Loucy (cell line): ENCODE measurements around the gene MET.

Experiments used
- H2AFZ ChIP-seq: fragments of 200-600 bp; sonication (generic); 2 replicates; pipeline ENCODE4 v1.6.0; 2016; ENCODE audit warnings: antibody characterized with exemption, mild to moderate bottlenecking, low read length, moderate library complexity
- H3F3A ChIP-seq: fragments of 200-600 bp; 2 replicates; pipeline ENCODE4 v1.6.0; 2016; ENCODE audit warnings: antibody characterized with exemption, low read depth, mild to moderate bottlenecking
- H3K27me3 ChIP-seq: fragments of 200-600 bp; sonication (generic); 2 replicates; pipeline ENCODE4 v1.6.1; 2014; ENCODE audit warnings: low read length, mild to moderate bottlenecking; ENCODE audit not compliant: insufficient read depth, poor library complexity, severe bottlenecking
- H3K36me3 ChIP-seq: fragments of 200-600 bp; sonication (generic); 2 replicates; pipeline ENCODE4 v1.6.1; 2016; ENCODE audit warnings: low read length; ENCODE audit not compliant: insufficient read depth
- H3K4me1 ChIP-seq: fragments of 200-600 bp; sonication (generic); 2 replicates; pipeline ENCODE4 v1.5.1; 2014; ENCODE audit warnings: low read length, mild to moderate bottlenecking; ENCODE audit not compliant: insufficient read depth, poor library complexity, severe bottlenecking
- H3K4me2 ChIP-seq: fragments of 200-600 bp; sonication (generic); 2 replicates; pipeline ENCODE4 v1.6.0; 2014; ENCODE audit warnings: antibody characterized with exemption, low read length, low read depth, mild to moderate bottlenecking; ENCODE audit not compliant: poor library complexity, severe bottlenecking
- H3K4me3 ChIP-seq: fragments of 200-600 bp; sonication (generic); 2 replicates; pipeline ENCODE4 v1.5.1; 2014; ENCODE audit warnings: low read length, mild to moderate bottlenecking, mixed read lengths; ENCODE audit not compliant: poor library complexity, severe bottlenecking
- H3K79me2 ChIP-seq: fragments of 200-600 bp; sonication (generic); 2 replicates; pipeline ENCODE4 v1.6.1; 2014; ENCODE audit warnings: low read length; ENCODE audit not compliant: insufficient read depth
- H3K9ac ChIP-seq: fragments of 200-600 bp; sonication (generic); 2 replicates; pipeline ENCODE4 v1.6.0; 2014; ENCODE audit warnings: mild to moderate bottlenecking, low read depth, low read length, moderate library complexity; ENCODE audit not compliant: poor library complexity, severe bottlenecking
- H3K9me2 ChIP-seq: fragments of 200-600 bp; sonication (generic); replicated peaks from 2 replicates; pipeline ENCODE4 v1.6.1; 2016; ENCODE audit warnings: low read depth, low read length, mixed read lengths
- H3K9me3 ChIP-seq: fragments of 200-600 bp; sonication (generic); 2 replicates; pipeline ENCODE4 v1.6.1; 2014; ENCODE audit warnings: mild to moderate bottlenecking, antibody characterized with exemption, low read length, low read depth; ENCODE audit not compliant: insufficient read depth
- H4K20me1 ChIP-seq: fragments of 200-600 bp; sonication (generic); 2 replicates; pipeline ENCODE4 v1.6.0; 2014; ENCODE audit warnings: antibody characterized with exemption, low read length, mild to moderate bottlenecking; ENCODE audit not compliant: insufficient read depth, poor library complexity, severe bottlenecking
- EZH2phosphoT487 ChIP-seq: fragments of 200-600 bp; IDR thresholded peaks from 2 replicates; pipeline ENCODE4 v1.6.1; 2018; ENCODE audit warnings: antibody characterized with exemption, mild to moderate bottlenecking, moderate library complexity, borderline replicate concordance
- TF ChIP-seq, protein P1 (sequence below): fragments of 200-600 bp; sonication (generic); conservative IDR thresholded peaks from 2 replicates; pipeline ENCODE4 v1.5.1; 2014; ENCODE audit warnings: mild to moderate bottlenecking, antibody characterized with exemption, low read length

MET gene

DNA sequence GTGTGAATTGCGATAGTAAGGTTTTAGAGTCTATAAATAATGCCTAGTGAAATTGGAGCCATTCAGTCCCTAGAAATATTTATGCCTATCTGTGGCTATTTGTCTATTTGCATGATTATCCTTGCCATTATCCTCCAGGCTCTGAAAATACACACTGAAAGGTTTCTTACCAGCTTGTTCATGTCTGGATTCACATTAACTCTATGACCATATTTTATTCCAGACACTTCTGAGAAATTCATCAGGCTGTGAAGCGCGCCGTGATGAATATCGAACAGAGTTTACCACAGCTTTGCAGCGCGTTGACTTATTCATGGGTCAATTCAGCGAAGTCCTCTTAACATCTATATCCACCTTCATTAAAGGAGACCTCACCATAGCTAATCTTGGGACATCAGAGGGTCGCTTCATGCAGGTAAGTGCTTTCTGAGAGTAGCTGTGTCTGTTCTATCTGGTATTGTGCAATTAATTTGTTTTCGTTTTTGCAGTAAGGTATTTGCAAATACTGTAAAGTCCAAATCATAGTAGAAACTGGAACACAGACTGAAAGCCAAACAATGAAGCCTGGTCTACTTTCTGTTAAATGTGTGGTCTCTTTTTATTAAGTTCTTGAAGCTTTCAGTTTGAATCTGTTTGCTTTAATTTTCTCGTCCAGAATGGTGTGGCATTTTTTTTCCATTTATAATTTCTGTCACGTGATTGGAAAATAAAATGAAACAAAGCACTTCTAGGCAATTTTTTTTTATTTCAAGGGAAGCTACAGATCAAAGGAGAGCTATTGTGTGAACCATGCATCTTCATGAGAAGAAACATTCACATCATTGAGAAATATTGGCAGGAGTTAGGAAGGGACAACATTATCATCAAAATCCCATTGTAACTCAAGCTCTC is 59.7 kb downstream of the MET start:
- Histone ChIP-seq H3K36me3 (no peaks in the 10 kb centered on the region), H3K79me2 (no peaks in the 10 kb centered on the region), H3K9me3 (no peaks in the 10 kb centered on the region), H3K4me3 (no peak overlapping the region), H4K20me1 (no peaks in the 10 kb centered on the region), H3F3A (no peaks in the 10 kb centered on the region), H3K27me3 (no peaks in the 10 kb centered on the region), H3K4me2 (no peak overlapping the region), H3K9ac (no peak overlapping the region), H3K4me1 (no peaks in the 10 kb centered on the region), H3K9me2 (no peaks in the 10 kb centered on the region), H2AFZ (no peak overlapping the region)
- TF ChIP-seq, protein P1, sequence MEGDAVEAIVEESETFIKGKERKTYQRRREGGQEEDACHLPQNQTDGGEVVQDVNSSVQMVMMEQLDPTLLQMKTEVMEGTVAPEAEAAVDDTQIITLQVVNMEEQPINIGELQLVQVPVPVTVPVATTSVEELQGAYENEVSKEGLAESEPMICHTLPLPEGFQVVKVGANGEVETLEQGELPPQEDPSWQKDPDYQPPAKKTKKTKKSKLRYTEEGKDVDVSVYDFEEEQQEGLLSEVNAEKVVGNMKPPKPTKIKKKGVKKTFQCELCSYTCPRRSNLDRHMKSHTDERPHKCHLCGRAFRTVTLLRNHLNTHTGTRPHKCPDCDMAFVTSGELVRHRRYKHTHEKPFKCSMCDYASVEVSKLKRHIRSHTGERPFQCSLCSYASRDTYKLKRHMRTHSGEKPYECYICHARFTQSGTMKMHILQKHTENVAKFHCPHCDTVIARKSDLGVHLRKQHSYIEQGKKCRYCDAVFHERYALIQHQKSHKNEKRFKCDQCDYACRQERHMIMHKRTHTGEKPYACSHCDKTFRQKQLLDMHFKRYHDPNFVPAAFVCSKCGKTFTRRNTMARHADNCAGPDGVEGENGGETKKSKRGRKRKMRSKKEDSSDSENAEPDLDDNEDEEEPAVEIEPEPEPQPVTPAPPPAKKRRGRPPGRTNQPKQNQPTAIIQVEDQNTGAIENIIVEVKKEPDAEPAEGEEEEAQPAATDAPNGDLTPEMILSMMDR: no peak
- no peak for TF ChIP-seq EZH2phosphoT487

DNA sequence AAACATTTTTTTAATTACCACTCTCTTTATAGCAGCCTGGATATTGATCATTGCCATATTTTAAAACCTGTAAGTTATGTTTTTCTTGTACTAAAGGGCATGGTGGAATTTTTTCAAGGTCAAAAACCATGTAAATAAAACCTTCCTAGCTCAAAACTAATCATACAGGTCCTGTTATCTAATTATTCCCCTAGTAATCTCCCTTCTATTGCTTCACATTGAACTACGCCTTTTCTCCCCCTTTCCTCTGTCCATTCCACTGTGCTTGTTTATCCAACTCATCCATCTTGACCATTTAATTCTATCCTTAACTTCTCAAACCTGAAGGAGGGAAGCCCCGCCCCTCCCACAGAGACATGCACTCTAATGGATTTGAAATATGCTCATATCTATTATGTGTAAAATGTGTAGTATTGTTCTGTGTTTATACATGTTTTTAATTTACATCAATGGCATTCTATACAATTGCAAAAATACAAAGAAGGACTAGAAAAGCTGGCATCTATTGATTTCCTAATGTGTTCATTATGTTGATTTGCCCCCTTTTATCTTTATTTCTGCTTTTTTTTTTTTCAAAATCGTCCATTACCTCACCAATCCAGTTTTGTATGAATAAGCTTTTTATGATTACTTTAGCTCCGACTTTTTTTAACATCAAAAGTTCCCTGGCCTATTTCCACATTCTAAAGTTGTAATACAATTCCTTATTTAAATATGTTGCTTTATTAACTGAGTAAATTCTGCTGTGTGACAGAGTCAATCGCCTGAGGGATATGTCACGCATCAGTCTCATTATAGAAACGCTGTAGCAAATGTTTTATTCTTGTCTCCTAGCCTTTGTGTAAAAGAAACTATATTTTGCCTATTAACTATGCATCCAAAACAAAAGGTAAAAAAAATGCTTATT is 61.0 kb downstream of the MET start:
- no peak overlapping the region for H3K4me2 ChIP-seq
- no peaks in the 10 kb centered on the region for H3K79me2 ChIP-seq
- H3K27me3 ChIP-seq: no peaks in the 10 kb centered on the region
- H2AFZ ChIP-seq: no peak overlapping the region
- H3K9me2 ChIP-seq: no peaks in the 10 kb centered on the region
- H3F3A ChIP-seq: no peaks in the 10 kb centered on the region
- no peaks in the 10 kb centered on the region for H3K36me3 ChIP-seq
- TF ChIP-seq EZH2phosphoT487: no peak
- TF ChIP-seq, protein P1: no peak
- no peaks in the 10 kb centered on the region for H3K9me3 ChIP-seq
- no peaks in the 10 kb centered on the region for H4K20me1 ChIP-seq
- no peaks in the 10 kb centered on the region for H3K4me1 ChIP-seq
- no peak overlapping the region for H3K9ac ChIP-seq
- no peak overlapping the region for H3K4me3 ChIP-seq

DNA sequence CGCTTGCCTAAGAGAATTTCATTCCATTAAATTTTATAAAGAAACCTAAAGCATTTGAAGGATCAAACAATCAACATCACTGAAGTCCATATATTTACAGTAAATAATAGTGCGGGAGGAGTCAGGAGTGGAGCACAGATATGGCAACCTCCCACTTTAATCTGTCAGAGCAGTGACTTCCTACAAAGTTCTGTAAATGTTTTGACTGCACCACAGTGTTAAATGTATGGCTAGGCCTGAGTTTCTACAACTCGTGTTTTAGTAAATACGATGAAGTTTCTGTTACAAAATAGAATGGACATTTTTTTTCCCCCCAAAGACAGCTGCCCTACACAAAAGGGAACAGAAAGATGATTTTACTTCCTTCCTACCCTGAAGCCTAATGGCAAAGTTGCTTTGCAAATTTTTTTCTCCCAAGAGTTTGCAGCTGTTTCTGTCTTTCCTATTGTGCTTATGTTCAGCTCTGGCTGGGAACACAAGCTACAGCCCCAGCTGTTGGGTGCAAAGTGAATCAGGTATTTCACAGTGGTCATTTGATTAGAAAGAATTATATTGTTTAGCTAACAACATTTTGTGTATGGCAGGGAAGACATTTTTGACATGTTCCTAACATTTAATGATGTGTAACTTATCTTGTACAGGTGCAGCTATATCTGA is 62.1 kb downstream of the MET start:
- Histone ChIP-seq H3K9ac (no peak overlapping the region), H3K36me3 (no peaks in the 10 kb centered on the region), H3K27me3 (no peaks in the 10 kb centered on the region), H3K9me3 (no peaks in the 10 kb centered on the region), H3K4me2 (no peak overlapping the region), H3K9me2 (no peaks in the 10 kb centered on the region), H3F3A (no peaks in the 10 kb centered on the region), H3K4me3 (no peak overlapping the region), H3K79me2 (no peaks in the 10 kb centered on the region), H4K20me1 (no peaks in the 10 kb centered on the region), H2AFZ (0 out of 2 replicates have a peak overlapping the region, but pooled peaks have one; percentile 32), H3K4me1 (no peaks in the 10 kb centered on the region)
- TF ChIP-seq, protein P1: no peak
- TF ChIP-seq EZH2phosphoT487: no peak
